ENCODE data around the gene TP53.

TP53 gene

GRCh38 chr17:7668482-7668881, 18.8 kb downstream of the TP53 start:
- Histone ChIP-seq H2BK15ac (ENCODE audit: low read length) (no peak overlapping the region), H3K4ac (ENCODE audit: low read length) (no peak overlapping the region), H2BK120ac (ENCODE audit: low read depth, low read length) (no peak overlapping the region), H3K9ac (ENCODE audit: low read depth, low read length, poor library complexity) (no peak overlapping the region), H3K18ac (ENCODE audit: low read length) (no peak overlapping the region), H3K9me3 (replicated peaks in 1 of 2; ENCODE audit: control insufficient read depth in 2 of 2, insufficient read depth in 1 of 2, low read depth in 1 of 2, low read length in 2 of 2) (peaks cover 3 to 5% of the 10 kb centered on the region in 2 donors), H3K27ac (replicated peaks; ENCODE audit: low read length) (no peak overlapping the region), H3K23ac (ENCODE audit: low read depth, low read length, poor library complexity) (peak overlapping the region; percentile 31), H4K91ac (ENCODE audit: low read depth, low read length, poor library complexity) (no peak overlapping the region), H2AFZ (ENCODE audit: low read length) (no peak overlapping the region), H3K27me3 (ENCODE audit: control insufficient read depth in 3 of 3, insufficient read depth in 3 of 3, low read depth in 1 of 3, low read length in 3 of 3) (no peaks in the 10 kb centered on the region), H3K4me2 (ENCODE audit: insufficient read depth, low read length, poor library complexity, severe bottlenecking) (no peak overlapping the region), H3K14ac (ENCODE audit: low read length) (no peak overlapping the region), H3K4me1 (ENCODE audit: control insufficient read depth in 2 of 2, insufficient read depth in 1 of 2, low read depth in 1 of 2, low read length in 2 of 2) (no peaks in the 10 kb centered on the region), H2BK12ac (ENCODE audit: low read length) (no peak overlapping the region), H4K8ac (ENCODE audit: low read depth, low read length) (no peak overlapping the region), H2BK5ac (ENCODE audit: low read length) (no peak overlapping the region), H3K4me3 (ENCODE audit: low read length in 2 of 2) (no peak overlapping the region), H2AK5ac (ENCODE audit: low read depth, low read length) (no peak overlapping the region), H3K36me3 (replicated peaks in 1 of 2; ENCODE audit: control insufficient read depth in 2 of 2, insufficient read depth in 2 of 2, low read length in 2 of 2) (peaks cover 34 to 87% of the 10 kb centered on the region in 2 donors), H3K79me1 (ENCODE audit: low read depth, low read length) (no peaks in the 10 kb centered on the region)
- DNase-seq (ENCODE audit: low spot score) = no peak
- no CpG with 5 or more reads among the region's 7 CpGs for WGBS, 2 donors (ENCODE audit: extremely low coverage in 2 of 2, insufficient read length in 2 of 2, insufficient replicate concordance in 1 of 2)

GRCh38 chr17:7667656-7668406, 19.5 kb downstream of the TP53 start:
- peak overlapping the region; percentile 43 for H4K8ac ChIP-seq (ENCODE audit: low read depth, low read length)
- no peaks in the 10 kb centered on the region for H3K79me1 ChIP-seq (ENCODE audit: low read depth, low read length)
- peaks cover 31 to 80% of the 10 kb centered on the region in 2 donors for H3K36me3 ChIP-seq (replicated peaks in 1 of 2; ENCODE audit: control insufficient read depth in 2 of 2, insufficient read depth in 2 of 2, low read length in 2 of 2)
- WGBS, 2 donors (ENCODE audit: extremely low coverage in 2 of 2, insufficient read length in 2 of 2, insufficient replicate concordance in 1 of 2) = no CpG with 5 or more reads among the region's 10 CpGs
- no peak overlapping the region for H2AFZ ChIP-seq (ENCODE audit: low read length)
- no peak overlapping the region for H3K14ac ChIP-seq (ENCODE audit: low read length)
- no peak overlapping the region for H2BK120ac ChIP-seq (ENCODE audit: low read depth, low read length)
- H3K27ac ChIP-seq (replicated peaks; ENCODE audit: low read length) = no peak overlapping the region
- H3K4me3 ChIP-seq (ENCODE audit: low read length in 2 of 2) = no peak overlapping the region
- no peaks in the 10 kb centered on the region for H3K4me1 ChIP-seq (ENCODE audit: control insufficient read depth in 2 of 2, insufficient read depth in 1 of 2, low read depth in 1 of 2, low read length in 2 of 2)
- no peaks in the 10 kb centered on the region for H3K27me3 ChIP-seq (ENCODE audit: control insufficient read depth in 3 of 3, insufficient read depth in 3 of 3, low read depth in 1 of 3, low read length in 3 of 3)
- no peak overlapping the region for H2BK5ac ChIP-seq (ENCODE audit: low read length)
- no peak overlapping the region for H3K18ac ChIP-seq (ENCODE audit: low read length)
- H3K4me2 ChIP-seq (ENCODE audit: insufficient read depth, low read length, poor library complexity, severe bottlenecking) = no peak overlapping the region
- H4K91ac ChIP-seq (ENCODE audit: low read depth, low read length, poor library complexity) = no peak overlapping the region
- H2AK5ac ChIP-seq (ENCODE audit: low read depth, low read length) = no peak overlapping the region
- H3K9ac ChIP-seq (ENCODE audit: low read depth, low read length, poor library complexity) = no peak overlapping the region
- H3K23ac ChIP-seq (ENCODE audit: low read depth, low read length, poor library complexity) = no peak overlapping the region
- H2BK15ac ChIP-seq (ENCODE audit: low read length) = no peak overlapping the region
- H3K9me3 ChIP-seq (replicated peaks in 1 of 2; ENCODE audit: control insufficient read depth in 2 of 2, insufficient read depth in 1 of 2, low read depth in 1 of 2, low read length in 2 of 2) = no peaks in the 10 kb centered on the region
- H2BK12ac ChIP-seq (ENCODE audit: low read length) = no peak overlapping the region
- DNase-seq (ENCODE audit: low spot score) = no peak
- no peak overlapping the region for H3K4ac ChIP-seq (ENCODE audit: low read length)

- Histone ChIP-seq H3K79me1 (ENCODE audit: low read depth, low read length) (no peaks in the 10 kb centered on the region), H3K9ac (ENCODE audit: low read depth, low read length, poor library complexity) (no peak overlapping the region), H3K27ac (replicated peaks; ENCODE audit: low read length) (peak overlapping the region; percentile 65), H3K9me3 (replicated peaks in 1 of 2; ENCODE audit: control insufficient read depth in 2 of 2, insufficient read depth in 1 of 2, low read depth in 1 of 2, low read length in 2 of 2) (no peaks in the 10 kb centered on the region), H2BK5ac (ENCODE audit: low read length) (no peak overlapping the region), H2BK120ac (ENCODE audit: low read depth, low read length) (no peak overlapping the region), H3K4ac (ENCODE audit: low read length) (no peak overlapping the region), H3K4me1 (ENCODE audit: control insufficient read depth in 2 of 2, insufficient read depth in 1 of 2, low read depth in 1 of 2, low read length in 2 of 2) (peaks cover 15 to 19% of the 10 kb centered on the region in 2 donors), H4K8ac (ENCODE audit: low read depth, low read length) (no peak overlapping the region), H3K36me3 (replicated peaks in 1 of 2; ENCODE audit: control insufficient read depth in 2 of 2, insufficient read depth in 2 of 2, low read length in 2 of 2) (peaks cover 2 to 7% of the 10 kb centered on the region in 2 donors), H3K27me3 (ENCODE audit: control insufficient read depth in 3 of 3, insufficient read depth in 3 of 3, low read depth in 1 of 3, low read length in 3 of 3) (no peaks in the 10 kb centered on the region), H3K23ac (ENCODE audit: low read depth, low read length, poor library complexity) (no peak overlapping the region), H3K14ac (ENCODE audit: low read length) (no peak overlapping the region), H4K91ac (ENCODE audit: low read depth, low read length, poor library complexity) (no peak overlapping the region), H3K18ac (ENCODE audit: low read length) (no peak overlapping the region), H2AK5ac (ENCODE audit: low read depth, low read length) (no peak overlapping the region), H2BK15ac (ENCODE audit: low read length) (no peak overlapping the region), H3K4me3 (ENCODE audit: low read length in 2 of 2) (no peak overlapping the region), H3K4me2 (ENCODE audit: insufficient read depth, low read length, poor library complexity, severe bottlenecking) (peak overlapping the region; percentile 26), H2AFZ (ENCODE audit: low read length) (peak overlapping the region; percentile 52), H2BK12ac (ENCODE audit: low read length) (no peak overlapping the region)
- DNase-seq (ENCODE audit: low spot score) = peak; percentile 48
- WGBS, 2 donors (ENCODE audit: extremely low coverage in 2 of 2, insufficient read length in 2 of 2, insufficient replicate concordance in 1 of 2) = no CpG with 5 or more reads among the region's 10 CpGs
These were observed 30.2 kb downstream of the TP53 start for GRCh38 chr17:7656958-7657609.

GRCh38 chr17:7655541-7655840, 31.8 kb downstream of the TP53 start:
- H3K27ac ChIP-seq (replicated peaks; ENCODE audit: low read length) = no peak overlapping the region
- no peaks in the 10 kb centered on the region for H3K79me1 ChIP-seq (ENCODE audit: low read depth, low read length)
- no CpG with 5 or more reads among the region's 17 CpGs for WGBS, 2 donors (ENCODE audit: extremely low coverage in 2 of 2, insufficient read length in 2 of 2, insufficient replicate concordance in 1 of 2)
- no peaks in the 10 kb centered on the region for H3K9me3 ChIP-seq (replicated peaks in 1 of 2; ENCODE audit: control insufficient read depth in 2 of 2, insufficient read depth in 1 of 2, low read depth in 1 of 2, low read length in 2 of 2)
- H3K18ac ChIP-seq (ENCODE audit: low read length) = peak overlapping the region; percentile 22
- H3K14ac ChIP-seq (ENCODE audit: low read length) = peak overlapping the region; percentile 40
- peaks cover 2 to 7% of the 10 kb centered on the region in 2 donors for H3K36me3 ChIP-seq (replicated peaks in 1 of 2; ENCODE audit: control insufficient read depth in 2 of 2, insufficient read depth in 2 of 2, low read length in 2 of 2)
- H2BK5ac ChIP-seq (ENCODE audit: low read length) = no peak overlapping the region
- H3K27me3 ChIP-seq (ENCODE audit: control insufficient read depth in 3 of 3, insufficient read depth in 3 of 3, low read depth in 1 of 3, low read length in 3 of 3) = peaks cover 0 to 2% (median 0%) of the 10 kb centered on the region in 3 experiments
- no peak overlapping the region for H3K9ac ChIP-seq (ENCODE audit: low read depth, low read length, poor library complexity)
- DNase-seq (ENCODE audit: low spot score) = no peak
- H3K4me3 ChIP-seq (ENCODE audit: low read length in 2 of 2) = no peak overlapping the region
- H3K23ac ChIP-seq (ENCODE audit: low read depth, low read length, poor library complexity) = peak overlapping the region; percentile 59
- H3K4me1 ChIP-seq (ENCODE audit: control insufficient read depth in 2 of 2, insufficient read depth in 1 of 2, low read depth in 1 of 2, low read length in 2 of 2) = peaks cover 15 to 23% of the 10 kb centered on the region in 2 donors
- no peak overlapping the region for H4K91ac ChIP-seq (ENCODE audit: low read depth, low read length, poor library complexity)
- H4K8ac ChIP-seq (ENCODE audit: low read depth, low read length) = no peak overlapping the region
- H3K4ac ChIP-seq (ENCODE audit: low read length) = no peak overlapping the region
- no peak overlapping the region for H2AFZ ChIP-seq (ENCODE audit: low read length)
- no peak overlapping the region for H2BK120ac ChIP-seq (ENCODE audit: low read depth, low read length)
- peak overlapping the region; percentile 49 for H2BK15ac ChIP-seq (ENCODE audit: low read length)
- peak overlapping the region; percentile 38 for H2AK5ac ChIP-seq (ENCODE audit: low read depth, low read length)
- peak overlapping the region; percentile 97 for H2BK12ac ChIP-seq (ENCODE audit: low read length)
- H3K4me2 ChIP-seq (ENCODE audit: insufficient read depth, low read length, poor library complexity, severe bottlenecking) = no peak overlapping the region

All from neuronal stem cell (in vitro differentiated cells).